Measurements from ENCODE around the gene MBP.
"Not testable (repeated sequence)": the region's sequence is repeated elsewhere in the genome, so short reads cannot be mapped to it uniquely, and the experiment has no call there.

Gene MBP

GRCh38 chr18:76962851-76963250 lies 169.7 kb downstream of the MBP start:
- no peak for DNase-seq

- no peak for DNase-seq
Observed at GRCh38 chr18:76960528-76961035, 172.0 kb downstream of the MBP start.

DNA sequence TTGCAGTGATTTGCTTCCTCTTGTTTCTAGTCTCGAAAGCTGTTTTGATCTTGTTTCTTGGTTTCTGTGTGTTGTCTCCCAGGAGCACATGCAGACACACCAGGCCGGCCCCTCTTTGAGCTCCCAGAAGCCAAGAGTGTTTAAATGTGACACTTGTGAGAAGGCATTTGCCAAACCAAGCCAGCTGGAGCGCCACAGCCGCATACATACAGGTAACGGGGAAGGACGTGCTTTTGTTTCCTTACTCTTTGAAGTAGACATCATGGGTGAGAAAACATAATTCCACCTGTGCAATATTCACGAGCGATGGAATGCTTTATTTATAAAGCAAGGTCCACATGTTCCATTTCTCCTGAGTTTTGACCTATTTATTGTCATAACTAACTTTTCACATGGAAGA lies 173.0 kb downstream of the MBP start:
- no peak for DNase-seq

DNA sequence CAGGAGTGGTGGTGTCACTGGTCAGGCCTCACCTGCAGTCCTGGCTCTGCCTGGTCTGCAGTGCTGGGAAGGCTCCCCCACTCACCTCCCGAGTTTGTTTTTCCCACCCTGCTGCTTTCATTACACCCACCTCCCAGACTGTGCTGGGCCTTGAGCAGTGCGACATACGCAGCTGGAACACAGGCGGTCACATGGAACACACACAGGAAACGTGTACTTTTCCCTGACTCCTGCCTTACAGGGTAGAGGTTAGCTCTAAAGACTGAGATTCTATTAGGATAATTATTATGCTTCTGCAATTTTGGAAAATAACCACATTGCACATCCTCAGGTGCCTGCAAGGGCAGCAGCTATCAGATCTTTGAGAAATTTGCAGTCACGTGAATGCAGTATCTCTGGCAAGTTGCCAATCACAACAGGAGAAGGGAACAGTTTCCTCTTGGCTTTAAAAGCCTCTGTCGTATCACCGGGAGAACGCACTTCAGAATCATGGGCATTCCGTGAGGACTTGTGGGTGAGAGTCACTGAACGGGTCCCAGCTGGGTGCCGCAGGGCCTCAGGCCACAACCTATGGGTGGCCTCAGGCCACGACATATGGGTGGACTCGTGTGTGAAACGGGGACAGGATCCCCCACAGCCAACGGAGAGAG lies 173.8 kb downstream of the MBP start:
- no peak for DNase-seq

DNA sequence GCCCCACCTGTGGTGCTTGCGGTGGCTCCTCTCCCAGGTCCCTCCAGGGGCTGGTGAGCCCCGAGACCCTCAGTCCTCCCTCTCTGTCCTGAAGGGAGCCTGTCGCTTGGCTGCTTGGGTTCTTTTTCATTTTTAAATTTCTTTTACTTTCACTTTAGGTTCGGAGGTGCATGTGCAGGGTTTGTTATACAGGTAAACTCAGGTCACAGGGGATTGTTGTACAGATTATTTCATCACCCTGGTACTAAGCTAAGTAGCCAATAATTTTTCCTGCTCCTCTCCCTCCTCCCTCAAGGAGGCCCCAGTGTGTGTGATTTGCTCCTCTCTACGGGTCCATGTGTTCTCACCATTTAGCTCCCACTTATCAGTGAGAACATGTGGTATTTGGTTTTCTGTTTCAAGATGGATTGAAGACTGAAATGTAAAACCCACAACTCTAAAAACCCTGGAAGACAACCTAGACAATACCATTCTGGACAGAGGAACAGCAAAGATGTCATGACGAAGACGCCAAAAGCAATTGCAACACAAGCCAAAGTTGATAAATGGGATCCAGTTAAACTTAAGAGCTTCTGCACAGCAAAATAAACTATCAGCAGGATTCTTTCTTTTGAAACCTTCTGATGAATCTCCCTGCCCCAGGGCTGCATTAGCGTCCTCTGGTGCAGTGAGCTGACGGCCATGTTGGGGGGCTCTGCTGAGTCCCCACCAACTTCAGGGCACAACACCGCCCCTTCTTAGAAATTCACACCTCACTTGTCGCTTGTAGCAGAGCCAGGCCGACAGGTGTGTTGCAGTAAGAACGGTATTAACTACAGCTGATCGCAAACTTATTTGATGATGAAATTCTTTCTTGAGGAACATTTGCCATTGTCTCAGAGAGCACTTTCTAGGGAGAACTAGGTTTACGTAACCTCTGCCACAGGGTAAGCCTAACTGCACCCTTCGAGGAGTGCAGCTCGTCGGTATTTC lies 174.9 kb downstream of the MBP start:
- DNase-seq: no peak

DNA sequence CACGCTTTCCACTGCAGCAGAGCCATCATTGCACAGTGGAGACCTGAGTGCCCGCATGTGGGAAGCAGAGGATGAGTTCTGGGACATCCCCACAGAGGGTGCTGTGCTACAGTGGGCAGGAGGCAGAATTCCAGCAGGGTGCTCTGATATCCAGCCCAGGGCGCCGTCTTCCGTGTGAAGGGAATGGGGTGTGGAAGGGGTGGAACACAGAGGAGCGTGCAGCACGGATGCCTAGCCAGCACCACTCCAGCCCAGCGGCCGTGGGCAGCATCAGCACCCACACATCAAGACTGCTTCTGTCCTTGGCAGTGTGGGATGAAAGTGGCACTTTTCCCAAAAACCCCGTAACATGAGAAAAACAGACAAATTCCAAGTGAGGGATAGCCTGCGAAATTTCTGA lies 175.9 kb downstream of the MBP start:
- DNase-seq: no peak

- no peak for DNase-seq
Observed at GRCh38 chr18:76955524-76956170, 176.9 kb downstream of the MBP start.

DNA sequence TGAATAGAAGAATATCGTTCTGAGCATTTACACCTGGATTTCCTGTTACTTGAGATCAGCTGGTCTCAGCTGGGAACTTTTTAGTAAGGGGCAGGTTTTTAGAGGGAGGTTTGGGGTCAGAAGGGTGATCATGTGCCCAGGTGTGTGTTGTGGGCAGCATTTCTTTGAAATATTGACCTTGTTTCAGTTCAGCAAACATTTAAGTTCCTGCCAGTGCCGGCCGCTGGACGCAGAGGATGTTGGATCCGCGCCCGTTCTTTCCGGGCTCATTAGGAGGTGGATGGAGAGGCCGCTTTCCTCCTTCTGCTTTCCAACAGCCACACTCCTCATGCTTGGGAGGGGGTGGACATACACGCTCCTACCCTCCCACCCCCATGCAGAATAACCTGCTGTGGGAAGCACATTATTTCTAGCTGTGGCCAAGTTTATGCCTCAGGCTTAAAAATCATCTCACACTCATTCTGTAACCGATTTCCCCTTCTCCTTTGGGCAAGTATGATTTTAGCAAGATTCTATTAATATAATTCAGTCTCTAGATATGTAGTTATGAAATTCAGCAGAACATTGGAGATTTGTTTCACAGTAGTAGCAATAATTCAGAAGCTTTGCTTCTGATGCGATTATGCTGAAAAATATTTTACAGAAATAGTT lies 178.9 kb downstream of the MBP start:
- no peak for DNase-seq

DNA sequence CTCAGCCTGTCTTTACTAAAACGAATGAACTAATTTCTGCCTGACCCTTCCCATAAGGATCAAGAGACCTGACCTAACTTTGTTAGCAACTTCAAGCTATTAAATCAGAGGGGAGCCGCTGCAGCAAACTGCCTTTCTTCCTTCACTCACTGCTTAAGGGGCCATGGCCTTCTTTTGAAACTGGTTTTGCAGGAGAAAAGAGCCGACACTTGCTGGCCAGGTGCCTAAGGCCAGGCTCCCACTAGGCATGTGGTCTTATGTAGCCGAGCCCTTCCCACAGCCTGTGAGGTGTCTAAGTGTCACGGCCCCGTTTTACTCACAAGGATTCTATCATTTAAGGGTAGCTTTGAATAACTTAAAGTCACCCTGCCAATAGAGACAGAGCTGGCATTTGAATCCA lies 179.4 kb downstream of the MBP start:
- DNase-seq: no peak

DNA sequence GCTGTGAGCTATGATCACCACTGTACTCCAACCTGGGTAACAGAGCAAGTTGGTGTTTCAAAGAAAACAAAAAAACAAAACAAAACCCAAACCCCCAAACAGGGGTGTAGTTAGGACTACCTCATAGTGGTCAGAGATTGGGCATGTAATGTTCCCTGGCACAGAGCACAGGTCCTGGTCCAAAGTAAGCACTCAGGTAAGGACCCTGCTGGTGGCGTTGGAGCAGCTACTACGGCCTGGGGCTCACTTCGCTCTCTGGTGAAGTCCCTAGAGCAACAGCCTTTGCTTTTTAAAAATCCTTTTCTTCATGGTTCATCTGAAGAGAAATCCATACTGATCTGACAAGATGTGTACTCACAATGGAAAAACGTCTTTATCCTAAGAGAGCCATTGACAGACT lies 179.8 kb downstream of the MBP start:
- DNase-seq: no peak

DNA sequence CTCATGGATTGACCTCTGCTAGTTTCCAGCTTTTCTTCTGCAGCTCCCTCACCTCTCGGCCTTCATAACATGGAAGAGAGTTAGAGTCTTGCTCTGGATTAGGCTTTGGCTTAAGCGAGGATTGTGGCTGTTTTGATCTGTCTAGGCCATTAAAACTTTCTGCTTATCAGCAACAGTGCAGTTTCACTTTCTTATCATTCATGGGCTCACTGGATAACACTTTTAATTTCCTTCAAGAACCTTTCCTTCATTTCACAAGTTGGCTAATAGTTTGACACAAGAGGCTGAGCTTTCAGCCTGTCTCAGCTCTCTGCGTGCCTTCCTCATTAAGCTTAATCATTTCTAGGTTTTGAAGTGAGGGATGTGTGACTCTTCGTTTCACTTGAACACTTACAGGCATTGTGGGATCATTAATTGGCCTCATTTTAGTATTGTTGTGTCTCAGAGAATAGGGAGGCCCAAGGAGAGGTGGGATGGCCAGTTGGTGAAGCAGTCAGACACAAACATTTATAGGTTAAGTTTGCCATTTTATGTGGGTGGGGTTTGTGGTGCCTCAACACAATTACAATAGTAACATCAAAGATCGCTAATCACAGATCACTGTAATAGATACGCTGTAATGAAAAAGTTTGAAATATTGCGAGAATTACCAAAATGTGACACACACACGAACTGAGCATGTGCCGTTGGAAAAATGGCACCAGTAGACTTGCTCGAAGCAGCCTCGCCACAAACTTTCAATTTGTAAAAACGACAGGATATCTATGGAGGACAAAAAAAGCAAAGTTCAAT lies 180.9 kb downstream of the MBP start:
- no peak for DNase-seq

DNA sequence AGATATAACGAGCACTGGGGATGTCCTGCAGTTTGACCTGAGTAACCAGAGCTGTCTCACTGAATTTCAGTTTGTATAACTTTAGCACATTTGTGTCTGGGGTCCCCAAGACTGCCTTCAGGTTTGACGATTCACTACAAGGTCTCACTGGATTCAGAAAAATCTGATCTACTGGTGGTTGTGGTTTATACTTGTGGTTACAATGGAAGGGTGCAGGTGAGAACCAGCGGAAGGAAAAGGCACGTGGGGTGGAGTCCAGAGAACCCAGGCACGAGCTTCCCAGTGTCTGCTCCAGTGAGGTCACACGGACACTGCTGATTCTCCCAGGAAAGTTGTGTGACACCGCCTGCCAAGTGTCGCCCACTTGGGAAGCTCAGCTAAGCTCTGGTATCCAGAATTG lies 184.2 kb downstream of the MBP start:
- no peak for DNase-seq

GRCh38 chr18:76944346-76944745 lies 188.2 kb downstream of the MBP start:
- not testable (repeated sequence) for DNase-seq

- no peak for DNase-seq
Observed at GRCh38 chr18:76943542-76944339, 188.8 kb downstream of the MBP start.

DNA sequence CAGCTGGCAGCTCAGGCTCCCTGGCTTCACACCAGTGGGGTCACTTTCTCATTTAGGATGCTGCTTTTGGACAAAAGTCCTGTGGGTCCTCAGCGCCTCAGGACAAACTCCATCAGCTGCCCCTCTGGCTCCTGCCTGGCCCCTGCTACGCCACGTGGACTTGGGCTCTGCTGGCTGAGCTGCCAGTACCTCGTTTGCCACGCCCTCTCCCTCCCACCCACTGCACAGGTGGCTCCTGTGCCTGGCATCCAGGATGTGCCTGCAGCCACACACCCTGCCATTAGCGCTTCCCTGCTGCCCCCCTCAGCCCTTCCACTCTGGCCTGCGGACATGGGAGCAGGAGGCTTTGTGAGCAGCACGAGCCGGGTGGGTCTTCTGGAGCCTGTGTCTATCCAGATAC lies 191.3 kb downstream of the MBP start:
- no peak for DNase-seq

DNA sequence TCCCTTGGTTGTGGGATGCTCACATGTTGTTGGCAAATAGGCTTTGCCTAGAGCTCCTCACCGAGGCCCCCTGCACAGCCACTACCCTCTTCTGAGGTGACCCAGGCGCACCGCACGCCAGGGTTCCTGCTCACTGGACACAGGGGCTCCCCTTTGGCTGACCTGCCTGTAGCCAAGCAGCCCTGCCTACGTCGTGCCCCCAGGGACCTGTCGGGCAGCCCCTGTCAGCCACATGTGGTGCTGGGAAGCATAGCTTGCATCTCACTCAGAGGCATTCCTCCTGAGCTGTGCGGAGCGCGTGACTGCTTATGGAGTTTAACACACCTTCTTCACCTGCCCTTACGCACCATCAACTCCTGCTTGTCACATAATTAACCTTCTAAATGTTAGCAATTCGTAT lies 194.0 kb downstream of the MBP start:
- DNase-seq: no peak

DNA sequence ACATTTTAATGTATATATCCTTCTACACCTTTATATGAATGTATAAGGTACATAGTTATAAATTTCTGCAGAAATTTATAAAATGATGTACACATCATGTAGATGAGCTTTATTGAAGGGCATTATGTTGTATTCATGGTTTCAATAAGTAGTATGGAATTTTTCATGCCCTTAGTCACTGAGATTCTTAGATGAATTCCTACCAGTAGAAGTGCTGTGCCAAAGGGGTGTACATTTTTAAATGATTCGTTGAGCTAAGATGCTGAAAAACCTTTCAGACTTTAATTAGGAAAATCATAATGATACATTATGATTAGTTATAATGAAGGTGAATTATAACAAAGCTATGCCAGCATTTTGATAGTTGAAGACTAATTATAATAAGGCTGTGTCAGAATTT lies 195.0 kb downstream of the MBP start:
- DNase-seq: no peak

GRCh38 chr18:76936877-76937276 lies 195.7 kb downstream of the MBP start:
- DNase-seq: no peak

DNA sequence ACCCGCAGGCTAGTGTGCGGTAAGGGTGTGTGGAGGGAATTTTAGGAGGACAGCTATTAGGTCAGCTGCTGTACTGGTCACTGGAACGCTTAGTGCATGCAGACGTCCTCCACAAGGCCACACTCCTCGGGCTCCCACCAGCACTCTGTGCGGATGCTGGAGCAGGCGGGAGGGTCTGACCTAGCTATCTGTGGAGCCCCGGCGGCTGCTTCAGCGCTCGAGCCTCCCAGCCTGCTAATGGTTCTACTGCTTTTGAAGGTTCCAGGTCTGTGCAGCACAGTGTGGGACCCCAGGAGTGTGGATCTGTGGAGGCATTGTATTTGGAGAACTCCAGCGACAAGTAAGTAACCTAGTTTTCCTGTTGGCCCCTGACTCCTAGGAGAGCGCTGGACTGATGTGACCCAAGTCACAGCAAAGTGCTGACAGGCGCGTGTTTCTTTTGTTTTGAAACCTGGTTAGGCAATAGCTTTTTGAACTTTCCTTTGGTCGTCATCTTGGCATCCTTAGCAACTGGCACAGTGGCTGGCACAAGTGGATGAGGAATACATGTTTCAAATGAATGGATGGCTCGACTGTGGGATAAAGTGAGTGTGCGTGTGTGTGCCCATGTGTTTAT lies 196.8 kb downstream of the MBP start:
- no peak for DNase-seq

DNA sequence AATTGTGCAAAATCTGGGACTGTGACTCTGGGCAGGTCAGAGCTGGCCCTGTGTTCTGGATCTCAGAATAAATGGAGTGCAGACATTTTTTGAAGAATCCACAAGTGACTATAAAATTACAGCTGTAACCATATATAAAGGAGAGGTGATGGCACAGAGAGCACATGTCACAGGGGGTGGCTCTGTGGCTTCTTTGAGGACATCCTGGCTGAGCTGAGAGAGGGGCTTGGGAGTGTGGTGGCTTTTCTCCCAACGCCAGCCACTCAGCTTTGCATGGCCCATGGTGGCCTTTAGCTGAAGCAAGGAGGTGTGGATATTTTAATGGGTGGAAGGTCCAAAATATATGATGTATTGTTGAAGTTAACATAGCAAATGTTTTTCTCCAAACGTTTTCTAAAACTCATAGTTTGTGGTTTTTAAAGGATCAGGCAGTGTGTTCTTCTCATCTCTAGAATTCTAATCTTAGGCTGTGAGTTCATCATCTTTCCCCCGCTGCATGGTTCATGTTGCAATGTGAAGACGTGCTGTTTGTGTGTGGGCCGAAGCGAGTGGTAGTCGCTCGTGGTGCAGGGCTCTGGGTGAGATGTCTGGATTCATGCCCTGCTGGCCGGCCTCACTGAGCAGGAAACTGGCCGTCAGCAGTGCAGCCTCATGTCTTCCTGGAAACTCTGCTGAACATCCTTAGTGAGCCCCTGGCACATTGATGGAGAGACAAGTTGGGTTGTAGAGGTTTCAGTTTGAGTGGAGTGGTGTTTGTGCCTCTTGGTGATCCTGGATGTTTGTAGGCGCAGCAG lies 200.4 kb downstream of the MBP start:
- no peak for DNase-seq
